Measurements from ENCODE around the gene E2F4. TPM values are rescaled to one million over a fixed set of nuclear protein-coding genes. Genes with fewer than 3 reads are reported as not detected.
A peak's percentile ranks its signal among the peaks of the same experiment; 100 is the strongest.

Gene E2F4
- total and polyA plus RNA-seq, 2 of the 13 experiments (the other 11 are each of a cell fraction or from before 2014, with no cell fraction given) = 84.8 to 91.2 TPM

GRCh38 chr16:67155295-67156142 is 36.4 kb upstream of the E2F4 start (continued):
- TF ChIP-seq, protein P1, sequence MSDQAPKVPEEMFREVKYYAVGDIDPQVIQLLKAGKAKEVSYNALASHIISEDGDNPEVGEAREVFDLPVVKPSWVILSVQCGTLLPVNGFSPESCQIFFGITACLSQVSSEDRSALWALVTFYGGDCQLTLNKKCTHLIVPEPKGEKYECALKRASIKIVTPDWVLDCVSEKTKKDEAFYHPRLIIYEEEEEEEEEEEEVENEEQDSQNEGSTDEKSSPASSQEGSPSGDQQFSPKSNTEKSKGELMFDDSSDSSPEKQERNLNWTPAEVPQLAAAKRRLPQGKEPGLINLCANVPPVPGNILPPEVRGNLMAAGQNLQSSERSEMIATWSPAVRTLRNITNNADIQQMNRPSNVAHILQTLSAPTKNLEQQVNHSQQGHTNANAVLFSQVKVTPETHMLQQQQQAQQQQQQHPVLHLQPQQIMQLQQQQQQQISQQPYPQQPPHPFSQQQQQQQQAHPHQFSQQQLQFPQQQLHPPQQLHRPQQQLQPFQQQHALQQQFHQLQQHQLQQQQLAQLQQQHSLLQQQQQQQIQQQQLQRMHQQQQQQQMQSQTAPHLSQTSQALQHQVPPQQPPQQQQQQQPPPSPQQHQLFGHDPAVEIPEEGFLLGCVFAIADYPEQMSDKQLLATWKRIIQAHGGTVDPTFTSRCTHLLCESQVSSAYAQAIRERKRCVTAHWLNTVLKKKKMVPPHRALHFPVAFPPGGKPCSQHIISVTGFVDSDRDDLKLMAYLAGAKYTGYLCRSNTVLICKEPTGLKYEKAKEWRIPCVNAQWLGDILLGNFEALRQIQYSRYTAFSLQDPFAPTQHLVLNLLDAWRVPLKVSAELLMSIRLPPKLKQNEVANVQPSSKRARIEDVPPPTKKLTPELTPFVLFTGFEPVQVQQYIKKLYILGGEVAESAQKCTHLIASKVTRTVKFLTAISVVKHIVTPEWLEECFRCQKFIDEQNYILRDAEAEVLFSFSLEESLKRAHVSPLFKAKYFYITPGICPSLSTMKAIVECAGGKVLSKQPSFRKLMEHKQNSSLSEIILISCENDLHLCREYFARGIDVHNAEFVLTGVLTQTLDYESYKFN (CRISPR knock-in tag; conservative IDR thresholded peaks at IDR 0.05) = peak; percentile 16; the same call in 1 of the 2 replicates
- no peak for TF ChIP-seq FOXP1 (IDR thresholded peaks at IDR 0.05)
- no peak for TF ChIP-seq FOXP1 (CRISPR knock-in tag; IDR thresholded peaks at IDR 0.05)
- no peak for TF ChIP-seq ZBTB7A (CRISPR knock-in tag; IDR thresholded peaks at IDR 0.05)
- TF ChIP-seq PTBP1 (IDR thresholded peaks at IDR 0.05; ENCODE audit: low read depth, low read length, poor library complexity, severe bottlenecking) = no peak
- TF ChIP-seq ETV5 (CRISPR knock-in tag; IDR thresholded peaks at IDR 0.05; ENCODE audit: borderline replicate concordance) = peak; percentile 30; the same call in 1 of the 2 replicates
- TF ChIP-seq ZBTB37 (CRISPR knock-in tag; IDR thresholded peaks at IDR 0.05) = no peak
- 0 out of 2 replicates have a peak, but pooled peaks have one; percentile 58 for TF ChIP-seq MTF2 (CRISPR knock-in tag; IDR thresholded peaks at IDR 0.05; ENCODE audit: borderline replicate concordance)
- TF ChIP-seq PHF5A (CRISPR knock-in tag; IDR thresholded peaks at IDR 0.05; ENCODE audit: low read depth, unreplicated experiment) = no peak
- TF ChIP-seq, protein P2, sequence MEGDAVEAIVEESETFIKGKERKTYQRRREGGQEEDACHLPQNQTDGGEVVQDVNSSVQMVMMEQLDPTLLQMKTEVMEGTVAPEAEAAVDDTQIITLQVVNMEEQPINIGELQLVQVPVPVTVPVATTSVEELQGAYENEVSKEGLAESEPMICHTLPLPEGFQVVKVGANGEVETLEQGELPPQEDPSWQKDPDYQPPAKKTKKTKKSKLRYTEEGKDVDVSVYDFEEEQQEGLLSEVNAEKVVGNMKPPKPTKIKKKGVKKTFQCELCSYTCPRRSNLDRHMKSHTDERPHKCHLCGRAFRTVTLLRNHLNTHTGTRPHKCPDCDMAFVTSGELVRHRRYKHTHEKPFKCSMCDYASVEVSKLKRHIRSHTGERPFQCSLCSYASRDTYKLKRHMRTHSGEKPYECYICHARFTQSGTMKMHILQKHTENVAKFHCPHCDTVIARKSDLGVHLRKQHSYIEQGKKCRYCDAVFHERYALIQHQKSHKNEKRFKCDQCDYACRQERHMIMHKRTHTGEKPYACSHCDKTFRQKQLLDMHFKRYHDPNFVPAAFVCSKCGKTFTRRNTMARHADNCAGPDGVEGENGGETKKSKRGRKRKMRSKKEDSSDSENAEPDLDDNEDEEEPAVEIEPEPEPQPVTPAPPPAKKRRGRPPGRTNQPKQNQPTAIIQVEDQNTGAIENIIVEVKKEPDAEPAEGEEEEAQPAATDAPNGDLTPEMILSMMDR (CRISPR knock-in tag; IDR thresholded peaks at IDR 0.05) = peak; percentile 94
- TF ChIP-seq ZNF562 (CRISPR knock-in tag; IDR thresholded peaks at IDR 0.05; ENCODE audit: borderline replicate concordance) = no peak
- no peak for TF ChIP-seq SRSF9 (IDR thresholded peaks at IDR 0.05; ENCODE audit: borderline replicate concordance, insufficient read depth, low read depth, low read length, poor library complexity, severe bottlenecking)
- no peak for TF ChIP-seq ZFP41 (CRISPR knock-in tag; IDR thresholded peaks at IDR 0.05; ENCODE audit: borderline replicate concordance)
- no peak for TF ChIP-seq ZNF253 (CRISPR knock-in tag; IDR thresholded peaks at IDR 0.05; ENCODE audit: borderline replicate concordance)
- TF ChIP-seq, protein P3, sequence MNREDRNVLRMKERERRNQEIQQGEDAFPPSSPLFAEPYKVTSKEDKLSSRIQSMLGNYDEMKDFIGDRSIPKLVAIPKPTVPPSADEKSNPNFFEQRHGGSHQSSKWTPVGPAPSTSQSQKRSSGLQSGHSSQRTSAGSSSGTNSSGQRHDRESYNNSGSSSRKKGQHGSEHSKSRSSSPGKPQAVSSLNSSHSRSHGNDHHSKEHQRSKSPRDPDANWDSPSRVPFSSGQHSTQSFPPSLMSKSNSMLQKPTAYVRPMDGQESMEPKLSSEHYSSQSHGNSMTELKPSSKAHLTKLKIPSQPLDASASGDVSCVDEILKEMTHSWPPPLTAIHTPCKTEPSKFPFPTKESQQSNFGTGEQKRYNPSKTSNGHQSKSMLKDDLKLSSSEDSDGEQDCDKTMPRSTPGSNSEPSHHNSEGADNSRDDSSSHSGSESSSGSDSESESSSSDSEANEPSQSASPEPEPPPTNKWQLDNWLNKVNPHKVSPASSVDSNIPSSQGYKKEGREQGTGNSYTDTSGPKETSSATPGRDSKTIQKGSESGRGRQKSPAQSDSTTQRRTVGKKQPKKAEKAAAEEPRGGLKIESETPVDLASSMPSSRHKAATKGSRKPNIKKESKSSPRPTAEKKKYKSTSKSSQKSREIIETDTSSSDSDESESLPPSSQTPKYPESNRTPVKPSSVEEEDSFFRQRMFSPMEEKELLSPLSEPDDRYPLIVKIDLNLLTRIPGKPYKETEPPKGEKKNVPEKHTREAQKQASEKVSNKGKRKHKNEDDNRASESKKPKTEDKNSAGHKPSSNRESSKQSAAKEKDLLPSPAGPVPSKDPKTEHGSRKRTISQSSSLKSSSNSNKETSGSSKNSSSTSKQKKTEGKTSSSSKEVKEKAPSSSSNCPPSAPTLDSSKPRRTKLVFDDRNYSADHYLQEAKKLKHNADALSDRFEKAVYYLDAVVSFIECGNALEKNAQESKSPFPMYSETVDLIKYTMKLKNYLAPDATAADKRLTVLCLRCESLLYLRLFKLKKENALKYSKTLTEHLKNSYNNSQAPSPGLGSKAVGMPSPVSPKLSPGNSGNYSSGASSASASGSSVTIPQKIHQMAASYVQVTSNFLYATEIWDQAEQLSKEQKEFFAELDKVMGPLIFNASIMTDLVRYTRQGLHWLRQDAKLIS (CRISPR knock-in tag; IDR thresholded peaks at IDR 0.05) = no peak
- peak; percentile 88 for TF ChIP-seq DBP (CRISPR knock-in tag; IDR thresholded peaks at IDR 0.05; ENCODE audit: not compliant biosample characterization)
